HEK293 (cell line): Measurements from ENCODE around the gene ZSCAN25.

Experiments
- CTCF ChIA-PET: fragments of 350-600 bp; formaldehyde crosslinking; extraction: SDS; loops from one replicate; lab custom pipeline; 2021; ENCODE audit warnings: antibody characterized with exemption; lab: Yijun Ruan, JAX
- POLR2A ChIA-PET: fragments of 300-600 bp; formaldehyde crosslinking; extraction: SDS; loops from one replicate; lab custom pipeline; 2020; ENCODE audit warnings: antibody characterized with exemption, inconsistent platforms; lab: Yijun Ruan, JAX
- H3K27ac ChIP-seq: fragments of 200-500 bp; sonication (Bioruptor generic); 2 replicates; pipeline ENCODE4 v1.5.1; 2014; ENCODE audit warnings: low read depth, low read length, control low read depth, inconsistent platforms; ENCODE audit errors: extremely low read depth
- H3K36me3 ChIP-seq, 2 experiments: fragments of 200-500 bp in 1 of 2; sonication (Bioruptor generic) in 1 of 2; 1 replicate in 1 of 2; 2 replicates in 1 of 2; pipeline ENCODE4 v1.5.1; 2014 to 2017; ENCODE audit warnings: inconsistent platforms in 2 of 2, low read length in 2 of 2; ENCODE audit not compliant: control insufficient read depth in 2 of 2, insufficient read depth in 1 of 2
- H3K4me1 ChIP-seq: fragments of 200-500 bp; sonication (Bioruptor generic); 2 replicates; pipeline ENCODE4 v1.5.1; 2014; ENCODE audit warnings: mild to moderate bottlenecking, low read length, inconsistent platforms; ENCODE audit not compliant: control insufficient read depth, insufficient read depth
- H3K4me3 ChIP-seq: 2 replicates; pipeline ENCODE4 v1.5.1; 2011; ENCODE audit warnings: low read depth, mild to moderate bottlenecking, control low read depth, low read length, moderate library complexity
- H3K9me3 ChIP-seq: fragments of 200-500 bp; sonication (Bioruptor generic); 2 replicates; pipeline ENCODE4 v1.5.1; 2014; ENCODE audit warnings: low read depth, low read length, inconsistent platforms; ENCODE audit not compliant: control insufficient read depth, insufficient read depth
- BCL11A ChIP-seq: fragments of 450-650 bp; formaldehyde crosslinking; IDR thresholded peaks from 2 replicates; pipeline ENCODE4 v1.5.1; 2016; ENCODE audit warnings: low read depth, missing biosample characterization, missing genetic modification characterization
- GLI2 ChIP-seq: fragments of 450-650 bp; formaldehyde crosslinking; IDR thresholded peaks from 2 replicates; pipeline ENCODE4; 2017; ENCODE audit warnings: missing biosample characterization, missing genetic modification characterization, low read depth, borderline replicate concordance
- HOXC10 ChIP-seq: sonication (generic); formaldehyde crosslinking; IDR thresholded peaks from 2 replicates; pipeline ENCODE4 v1.8.1; 2023; ENCODE audit warnings: mild to moderate bottlenecking, missing genetic modification reagents
- PRDM1 ChIP-seq: fragments of 450-650 bp; formaldehyde crosslinking; IDR thresholded peaks from 2 replicates; pipeline ENCODE4; 2016; ENCODE audit warnings: missing biosample characterization, missing genetic modification characterization
- SCRT2 ChIP-seq: fragments of 450-650 bp; formaldehyde crosslinking; IDR thresholded peaks from 2 replicates; pipeline ENCODE4 v1.5.1; 2016; ENCODE audit warnings: missing biosample characterization, missing genetic modification characterization
- ZBTB48 ChIP-seq: fragments of 450-650 bp; formaldehyde crosslinking; IDR thresholded peaks from 2 replicates; pipeline ENCODE4 v1.5.1; 2016; ENCODE audit warnings: missing biosample characterization, missing genetic modification characterization
- ZNF112 ChIP-seq: fragments of 450-650 bp; formaldehyde crosslinking; IDR thresholded peaks from 2 replicates; pipeline ENCODE4 v1.5.0; 2017; ENCODE audit warnings: missing biosample characterization, missing genetic modification characterization
- ZNF146 ChIP-seq: fragments of 450-650 bp; formaldehyde crosslinking; IDR thresholded peaks from 2 replicates; pipeline ENCODE4 v1.5.1; 2016; ENCODE audit warnings: missing biosample characterization, missing genetic modification characterization
- ZNF148 ChIP-seq: fragments of 450-650 bp; formaldehyde crosslinking; IDR thresholded peaks from 2 replicates; pipeline ENCODE4 v1.5.0; 2017; ENCODE audit warnings: missing biosample characterization, missing genetic modification characterization, borderline replicate concordance
- ZNF16 ChIP-seq: fragments of 450-650 bp; formaldehyde crosslinking; IDR thresholded peaks from 2 replicates; pipeline ENCODE4 v1.5.1; 2016; ENCODE audit warnings: low read depth, missing biosample characterization, missing genetic modification characterization
- ZNF239 ChIP-seq: fragments of 450-650 bp; formaldehyde crosslinking; IDR thresholded peaks from 2 replicates; pipeline ENCODE4 v1.5.1; 2016; ENCODE audit warnings: missing biosample characterization, missing genetic modification characterization
- ZNF24 ChIP-seq: fragments of 450-650 bp; formaldehyde crosslinking; IDR thresholded peaks from 2 replicates; pipeline ENCODE4 v1.5.1; 2016; ENCODE audit warnings: missing biosample characterization, missing genetic modification characterization
- ZNF354C ChIP-seq: fragments of 450-650 bp; formaldehyde crosslinking; IDR thresholded peaks from 2 replicates; pipeline ENCODE4 v1.5.1; 2016; ENCODE audit warnings: missing biosample characterization, missing genetic modification characterization, low read depth, borderline replicate concordance
- ZNF426 ChIP-seq: fragments of 450-650 bp; formaldehyde crosslinking; IDR thresholded peaks from 2 replicates; pipeline ENCODE4 v1.5.1; 2017; ENCODE audit warnings: missing biosample characterization, missing genetic modification characterization, mild to moderate bottlenecking, inconsistent platforms, moderate library complexity
- ZNF473 ChIP-seq: fragments of 450-650 bp; formaldehyde crosslinking; IDR thresholded peaks from 2 replicates; pipeline ENCODE4 v1.5.1; 2017; ENCODE audit warnings: missing biosample characterization, missing genetic modification characterization
- ZNF510 ChIP-seq: fragments of 450-650 bp; formaldehyde crosslinking; IDR thresholded peaks from 2 replicates; pipeline ENCODE4 v1.5.1; 2018; ENCODE audit warnings: mild to moderate bottlenecking, missing genetic modification characterization, missing biosample characterization; ENCODE audit not compliant: insufficient replicate concordance
- ZNF514 ChIP-seq: fragments of 450-650 bp; formaldehyde crosslinking; IDR thresholded peaks from 2 replicates; pipeline ENCODE4 v1.5.1; 2016; ENCODE audit warnings: missing biosample characterization, missing genetic modification characterization
- ZNF571 ChIP-seq: fragments of 450-650 bp; formaldehyde crosslinking; IDR thresholded peaks from 2 replicates; pipeline ENCODE4 v1.5.0; 2017; ENCODE audit warnings: missing biosample characterization, missing genetic modification characterization
- ZNF626 ChIP-seq: fragments of 450-650 bp; sonication (Bioruptor Pico); formaldehyde crosslinking; IDR thresholded peaks from 2 replicates; pipeline ENCODE4 v1.5.1; 2018; ENCODE audit warnings: missing biosample characterization, missing genetic modification characterization, inconsistent platforms
- ZNF645 ChIP-seq: fragments of 450-650 bp; formaldehyde crosslinking; IDR thresholded peaks from 2 replicates; pipeline ENCODE4; 2016; ENCODE audit warnings: missing biosample characterization, missing genetic modification characterization
- ZNF76 ChIP-seq: fragments of 450-650 bp; formaldehyde crosslinking; IDR thresholded peaks from 2 replicates; pipeline ENCODE4; 2016; ENCODE audit warnings: low read depth, missing biosample characterization, missing genetic modification characterization, borderline replicate concordance
- ZNF837 ChIP-seq: fragments of 450-650 bp; formaldehyde crosslinking; IDR thresholded peaks from 2 replicates; pipeline ENCODE4 v1.5.1; 2016; ENCODE audit warnings: missing biosample characterization, missing genetic modification characterization
- ZNF843 ChIP-seq: fragments of 450-650 bp; formaldehyde crosslinking; IDR thresholded peaks from 2 replicates; pipeline ENCODE4 v1.5.1; 2016; ENCODE audit warnings: missing biosample characterization, missing genetic modification characterization
- TF ChIP-seq, protein P1 (sequence below): fragments of 450-650 bp; formaldehyde crosslinking; IDR thresholded peaks from 2 replicates; pipeline ENCODE4 v1.5.1; 2016; ENCODE audit warnings: missing biosample characterization, missing genetic modification characterization
- TF ChIP-seq, protein P2 (sequence below): fragments of 450-650 bp; formaldehyde crosslinking; IDR thresholded peaks from 2 replicates; pipeline ENCODE4 v1.5.1; 2016; ENCODE audit warnings: missing biosample characterization, missing genetic modification characterization, low read depth

The ZSCAN25 gene

DNA sequence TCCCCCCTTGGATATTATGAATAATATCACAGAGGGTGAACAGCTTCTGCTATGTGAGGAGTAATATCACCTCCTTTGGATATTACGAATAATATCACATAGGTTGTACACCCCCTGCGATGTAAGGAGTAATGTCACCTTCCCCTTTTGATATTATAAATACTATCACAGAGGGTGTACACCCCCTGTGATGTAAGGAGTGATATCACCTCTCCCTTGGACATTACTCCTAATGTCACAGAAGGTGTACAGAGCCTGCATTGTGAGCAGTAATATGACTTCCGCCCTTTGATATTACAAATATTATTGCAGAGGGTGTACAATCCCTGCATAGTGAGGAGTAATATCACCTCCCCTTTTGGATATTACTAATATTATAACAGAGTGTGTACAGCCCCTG is 27.9 kb upstream of the ZSCAN25 start:
- no peaks in the 10 kb centered on the region for H3K4me1 ChIP-seq
- H3K9me3 ChIP-seq: no peaks in the 10 kb centered on the region
- no peaks in the 10 kb centered on the region for H3K36me3 ChIP-seq
- TF ChIP-seq ZNF514 (tag by site-specific recombination) (no peak), HOXC10 (no peak), ZNF426 (no peak), GLI2 (tag by site-specific recombination) (no peak), ZNF571 (no peak), ZNF24 (tag by site-specific recombination) (no peak), ZNF645 (no peak), PRDM1 (tag by site-specific recombination) (no peak), ZNF473 (tag by site-specific recombination) (no peak), ZBTB48 (tag by site-specific recombination) (no peak), ZNF510 (tag by site-specific recombination) (no peak), ZNF16 (tag by site-specific recombination) (no peak), ZNF112 (tag by site-specific recombination) (no peak), ZNF843 (tag by site-specific recombination) (no peak), SCRT2 (tag by site-specific recombination) (no peak), ZNF148 (tag by site-specific recombination) (no peak), ZNF354C (tag by site-specific recombination) (no peak)
- no peak overlapping the region for H3K27ac ChIP-seq
- CTCF ChIA-PET: no interaction called here
- POLR2A ChIA-PET: no interaction called here
- H3K4me3 ChIP-seq: no peak overlapping the region

DNA sequence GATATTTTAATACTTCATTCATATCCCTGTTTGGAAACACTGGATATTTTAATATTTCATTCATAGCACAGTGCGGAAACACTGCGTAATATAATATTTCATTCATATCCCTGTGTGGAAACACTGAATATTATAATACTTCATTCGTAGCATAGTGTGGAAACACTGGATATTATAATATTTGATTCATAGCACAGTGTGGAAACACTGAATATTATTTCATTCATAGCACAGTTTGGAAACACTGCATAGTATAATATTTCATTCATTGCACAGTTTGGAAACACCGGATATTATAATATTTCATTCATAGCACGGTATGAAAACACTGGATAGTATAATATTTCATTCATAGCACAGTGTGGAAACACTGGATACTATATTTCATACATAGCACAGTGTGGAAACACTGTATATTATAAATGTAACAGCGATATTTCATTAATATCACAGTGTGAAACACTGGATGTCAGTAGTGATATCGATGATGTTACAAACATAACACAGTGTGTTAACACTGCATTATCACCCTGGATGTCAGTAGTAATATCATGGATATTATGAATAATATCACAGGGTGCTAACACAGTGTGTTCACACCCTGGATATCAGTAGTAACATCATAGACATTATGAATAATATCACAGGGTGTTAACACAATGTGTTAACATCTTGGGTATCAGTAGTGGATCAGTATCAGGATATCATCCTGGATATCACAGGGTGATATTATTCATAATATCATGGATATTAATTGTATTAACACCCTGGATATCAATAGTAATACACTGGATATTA is 21.6 kb upstream of the ZSCAN25 start:
- no peaks in the 10 kb centered on the region for H3K36me3 ChIP-seq
- no peaks in the 10 kb centered on the region for H3K4me1 ChIP-seq
- H3K4me3 ChIP-seq: no peak overlapping the region
- POLR2A ChIA-PET: no interaction called here
- H3K27ac ChIP-seq: no peak overlapping the region
- CTCF ChIA-PET: no interaction called here
- no peaks in the 10 kb centered on the region for H3K9me3 ChIP-seq
- TF ChIP-seq, protein P1, sequence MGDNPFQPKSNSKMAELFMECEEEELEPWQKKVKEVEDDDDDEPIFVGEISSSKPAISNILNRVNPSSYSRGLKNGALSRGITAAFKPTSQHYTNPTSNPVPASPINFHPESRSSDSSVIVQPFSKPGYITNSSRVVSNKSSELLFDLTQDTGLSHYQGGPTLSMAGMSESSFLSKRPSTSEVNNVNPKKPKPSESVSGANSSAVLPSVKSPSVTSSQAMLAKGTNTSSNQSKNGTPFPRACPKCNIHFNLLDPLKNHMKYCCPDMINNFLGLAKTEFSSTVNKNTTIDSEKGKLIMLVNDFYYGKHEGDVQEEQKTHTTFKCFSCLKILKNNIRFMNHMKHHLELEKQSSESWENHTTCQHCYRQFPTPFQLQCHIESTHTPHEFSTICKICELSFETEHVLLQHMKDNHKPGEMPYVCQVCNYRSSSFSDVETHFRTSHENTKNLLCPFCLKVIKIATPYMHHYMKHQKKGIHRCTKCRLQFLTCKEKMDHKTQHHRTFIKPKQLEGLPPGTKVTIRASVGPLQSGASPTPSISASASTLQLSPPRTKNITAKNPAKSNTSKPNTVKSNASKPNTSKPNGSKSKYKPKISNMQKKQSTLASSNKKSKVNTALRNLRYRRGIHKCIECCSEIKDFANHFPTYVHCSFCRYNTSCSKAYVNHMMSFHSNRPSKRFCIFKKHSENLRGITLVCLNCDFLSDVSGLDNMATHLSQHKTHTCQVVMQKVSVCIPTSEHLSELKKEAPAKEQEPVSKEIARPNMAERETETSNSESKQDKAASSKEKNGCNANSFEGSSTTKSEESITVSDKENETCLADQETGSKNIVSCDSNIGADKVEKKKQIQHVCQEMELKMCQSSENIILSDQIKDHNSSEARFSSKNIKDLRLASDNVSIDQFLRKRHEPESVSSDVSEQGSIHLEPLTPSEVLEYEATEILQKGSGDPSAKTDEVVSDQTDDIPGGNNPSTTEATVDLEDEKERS (tag by site-specific recombination): no peak
- TF ChIP-seq BCL11A (tag by site-specific recombination) (no peak), ZNF146 (tag by site-specific recombination) (no peak), ZNF473 (tag by site-specific recombination) (no peak), ZNF76 (tag by site-specific recombination) (no peak), ZBTB48 (tag by site-specific recombination) (no peak), ZNF239 (tag by site-specific recombination) (no peak), ZNF626 (tag by site-specific recombination) (no peak), ZNF837 (tag by site-specific recombination) (no peak)
- TF ChIP-seq, protein P2, sequence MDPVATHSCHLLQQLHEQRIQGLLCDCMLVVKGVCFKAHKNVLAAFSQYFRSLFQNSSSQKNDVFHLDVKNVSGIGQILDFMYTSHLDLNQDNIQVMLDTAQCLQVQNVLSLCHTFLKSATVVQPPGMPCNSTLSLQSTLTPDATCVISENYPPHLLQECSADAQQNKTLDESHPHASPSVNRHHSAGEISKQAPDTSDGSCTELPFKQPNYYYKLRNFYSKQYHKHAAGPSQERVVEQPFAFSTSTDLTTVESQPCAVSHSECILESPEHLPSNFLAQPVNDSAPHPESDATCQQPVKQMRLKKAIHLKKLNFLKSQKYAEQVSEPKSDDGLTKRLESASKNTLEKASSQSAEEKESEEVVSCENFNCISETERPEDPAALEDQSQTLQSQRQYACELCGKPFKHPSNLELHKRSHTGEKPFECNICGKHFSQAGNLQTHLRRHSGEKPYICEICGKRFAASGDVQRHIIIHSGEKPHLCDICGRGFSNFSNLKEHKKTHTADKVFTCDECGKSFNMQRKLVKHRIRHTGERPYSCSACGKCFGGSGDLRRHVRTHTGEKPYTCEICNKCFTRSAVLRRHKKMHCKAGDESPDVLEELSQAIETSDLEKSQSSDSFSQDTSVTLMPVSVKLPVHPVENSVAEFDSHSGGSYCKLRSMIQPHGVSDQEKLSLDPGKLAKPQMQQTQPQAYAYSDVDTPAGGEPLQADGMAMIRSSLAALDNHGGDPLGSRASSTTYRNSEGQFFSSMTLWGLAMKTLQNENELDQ (tag by site-specific recombination): no peak
